H1 (cell line): Measurements from ENCODE around the gene PSMC2. TPM values are rescaled to one million over a fixed set of nuclear protein-coding genes. Genes with fewer than 3 reads are reported as not detected.

Experiments
- CTCF ChIA-PET: fragments of 300-600 bp; sonication (Branson Sonifier 250); formaldehyde crosslinking; loops from one replicate; lab custom pipeline; 2021; ENCODE audit not compliant: partially characterized antibody; lab: Charles Lee
- POLR2A ChIA-PET: fragments of 300-600 bp; sonication (Branson Sonifier 250); formaldehyde crosslinking; loops from one replicate; lab custom pipeline; 2021; ENCODE audit warnings: inconsistent platforms; ENCODE audit not compliant: partially characterized antibody; lab: Charles Lee
- DNase-seq, 2 experiments: peaks; one replicate each; pipeline versions ENCODE4 v3.0.0 to v3.0.0-alpha.2; 2010 to 2022; ENCODE audit warnings: low spot score in 2 of 2, low read depth in 1 of 2, mixed read lengths in 1 of 2
- FAIRE-seq: peaks from 2 replicates; lab custom pipeline; 2011; peaks lifted over from hg19 to GRCh38; lab: Jason Lieb, UNC
- H2AFZ ChIP-seq: 2 replicates; pipeline ENCODE4 v1.8.1; 2012; ENCODE audit warnings: low read length, inconsistent platforms
- H2AK5ac ChIP-seq: 2 replicates; pipeline ENCODE4 v1.6.1; 2013; ENCODE audit warnings: low read depth, low read length
- H2BK120ac ChIP-seq: replicated peaks from 2 replicates; pipeline ENCODE3; 2013; ENCODE audit warnings: low read depth, low read length, inconsistent platforms
- H2BK12ac ChIP-seq: 2 replicates; pipeline ENCODE4 v1.6.1; 2013; ENCODE audit warnings: low read depth, low read length
- H2BK15ac ChIP-seq: 2 replicates; pipeline ENCODE4 v1.6.1; 2013; ENCODE audit warnings: low read length
- H2BK20ac ChIP-seq: 2 replicates; pipeline ENCODE4 v1.6.1; 2013; ENCODE audit warnings: low read length
- H2BK5ac ChIP-seq: 2 replicates; pipeline ENCODE4 v1.6.1; 2013; ENCODE audit warnings: low read depth, low read length
- H3K14ac ChIP-seq: 2 replicates; pipeline ENCODE4 v1.6.1; 2013; ENCODE audit warnings: inconsistent platforms; ENCODE audit not compliant: insufficient read length
- H3K18ac ChIP-seq: 2 replicates; pipeline ENCODE4 v1.6.1; 2013; ENCODE audit warnings: low read length; ENCODE audit errors: extremely low read depth
- H3K23ac ChIP-seq: 2 replicates; pipeline ENCODE4 v1.6.1; 2013; ENCODE audit warnings: inconsistent platforms; ENCODE audit not compliant: insufficient read length
- H3K23me2 ChIP-seq: 2 replicates; pipeline ENCODE4 v1.6.1; 2013; ENCODE audit warnings: low read depth, low read length
- H3K27ac ChIP-seq: 2 replicates; pipeline ENCODE4 v1.6.1; 2011; ENCODE audit warnings: low read depth, low read length, inconsistent platforms
- H3K27me3 ChIP-seq, 4 experiments: replicated peaks in 1 of 4; 1 replicate in 1 of 4; 2 replicates in 3 of 4; pipeline versions ENCODE4 v1.6.1 to v1.8.1; 2011 to 2013; ENCODE audit warnings: low read length in 3 of 4, mild to moderate bottlenecking in 3 of 4, inconsistent platforms in 2 of 4, mixed read lengths in 2 of 4, moderate library complexity in 1 of 4; ENCODE audit not compliant: control insufficient read depth in 3 of 4, insufficient read depth in 3 of 4; ENCODE audit errors: extremely low read depth in 1 of 4
- H3K36me3 ChIP-seq, 4 experiments: 2 replicates each; pipeline versions ENCODE4 v1.6.1 to v1.8.1; 2011 to 2013; ENCODE audit warnings: mild to moderate bottlenecking in 4 of 4, low read length in 3 of 4, moderate library complexity in 2 of 4, control low read depth in 1 of 4, inconsistent platforms in 1 of 4; ENCODE audit not compliant: insufficient read depth in 4 of 4, control insufficient read depth in 2 of 4
- H3K4ac ChIP-seq: replicated peaks from 2 replicates; pipeline ENCODE3; 2013; ENCODE audit warnings: low read length, low read depth, mixed read lengths, inconsistent platforms; ENCODE audit not compliant: insufficient read length
- H3K4me1 ChIP-seq, 4 experiments: replicated peaks in 1 of 4; 1 replicate in 1 of 4; 2 replicates in 3 of 4; pipeline versions ENCODE4 v1.6.1 to v1.8.1; 2011 to 2013; ENCODE audit warnings: low read length in 3 of 4, inconsistent platforms in 2 of 4, mixed read lengths in 1 of 4; ENCODE audit not compliant: insufficient read depth in 4 of 4, control insufficient read depth in 3 of 4
- H3K4me2 ChIP-seq, 2 experiments: 2 replicates each; pipeline versions ENCODE4 v1.6.1 to v1.8.1; 2011 to 2013; ENCODE audit warnings: low read depth in 2 of 2, low read length in 2 of 2, control low read depth in 1 of 2, inconsistent platforms in 1 of 2, mild to moderate bottlenecking in 1 of 2; ENCODE audit not compliant: insufficient read depth in 1 of 2
- H3K4me3 ChIP-seq, 4 experiments: fragments of 200-600, 300-600 bp in 1 of 4; sonication (generic), shearing (Covaris generic), sonication (Bioruptor Twin) in 1 of 4; 2 replicates each; pipeline versions ENCODE4 v1.5.1 to v1.8.1; 2011 to 2016; ENCODE audit warnings: low read length in 4 of 4, low read depth in 3 of 4, control low read depth in 2 of 4, inconsistent platforms in 2 of 4, mild to moderate bottlenecking in 2 of 4, mixed read lengths in 1 of 4, moderate library complexity in 1 of 4; ENCODE audit not compliant: insufficient read depth in 2 of 4; ENCODE audit errors: extremely low read depth in 1 of 4
- H3K56ac ChIP-seq: replicated peaks from 2 replicates; pipeline ENCODE3; 2013; ENCODE audit warnings: low read depth, mild to moderate bottlenecking, mixed read lengths, low read length, inconsistent platforms; ENCODE audit not compliant: insufficient read length
- H3K79me1 ChIP-seq: 2 replicates; pipeline ENCODE4 v1.6.1; 2013; ENCODE audit warnings: low read depth, low read length, control low read depth
- H3K79me2 ChIP-seq, 2 experiments: 2 replicates each; pipeline versions ENCODE4 v1.6.1 to v1.8.1; 2012 to 2013; ENCODE audit warnings: low read length in 2 of 2, mild to moderate bottlenecking in 2 of 2, inconsistent platforms in 1 of 2; ENCODE audit not compliant: insufficient read depth in 2 of 2, control insufficient read depth in 1 of 2
- H3K9ac ChIP-seq, 4 experiments: replicated peaks in 1 of 4; 1 replicate in 1 of 4; 2 replicates in 3 of 4; pipeline versions ENCODE4 v1.6.1 to v1.8.1; 2011 to 2013; ENCODE audit warnings: low read depth in 3 of 4, low read length in 3 of 4, control low read depth in 2 of 4, mild to moderate bottlenecking in 2 of 4, moderate library complexity in 2 of 4, inconsistent platforms in 1 of 4; ENCODE audit errors: extremely low read depth in 1 of 4
- H3K9me3 ChIP-seq, 2 experiments: 2 replicates each; pipeline versions ENCODE4 v1.6.1 to v1.8.1; 2012 to 2013; ENCODE audit warnings: mild to moderate bottlenecking in 2 of 2, moderate library complexity in 2 of 2, control low read depth in 1 of 2, inconsistent platforms in 1 of 2, low read depth in 1 of 2, low read length in 1 of 2, mixed read lengths in 1 of 2; ENCODE audit not compliant: insufficient read depth in 2 of 2
- H4K20me1 ChIP-seq, 2 experiments: replicated peaks in 1 of 2; 2 replicates each; pipeline versions ENCODE3 to v1.8.1; 2011 to 2013; ENCODE audit warnings: inconsistent platforms in 2 of 2, low read length in 2 of 2, mild to moderate bottlenecking in 1 of 2; ENCODE audit not compliant: insufficient read depth in 2 of 2, control insufficient read depth in 1 of 2
- H4K5ac ChIP-seq: 2 replicates; pipeline ENCODE4 v1.6.1; 2013; ENCODE audit warnings: low read length, low read depth, mixed read lengths, inconsistent platforms; ENCODE audit not compliant: insufficient read length
- H4K8ac ChIP-seq: 2 replicates; pipeline ENCODE4 v1.8.0; 2013; ENCODE audit warnings: mild to moderate bottlenecking, moderate library complexity, low read length, inconsistent platforms; ENCODE audit not compliant: insufficient read depth; ENCODE audit errors: extremely low read depth
- H4K91ac ChIP-seq: replicated peaks from 2 replicates; pipeline ENCODE3; 2013; ENCODE audit warnings: low read length, mixed read lengths, inconsistent platforms; ENCODE audit not compliant: insufficient read length
- ASH2L ChIP-seq: fragments of 200-600, 300-600 bp; sonication (generic); IDR thresholded peaks from one replicate; pipeline ENCODE4 v1.7.1; 2017; ENCODE audit warnings: low read length
- CTBP2 ChIP-seq: IDR thresholded peaks from 2 replicates; pipeline ENCODE4 v1.7.0; 2011; ENCODE audit warnings: borderline replicate concordance, mild to moderate bottlenecking, moderate library complexity, mixed read lengths, low read length; ENCODE audit not compliant: insufficient read depth, insufficient read length
- SUZ12 ChIP-seq: fragments of 200-600 bp; sonication (generic); IDR thresholded peaks from 2 replicates; pipeline ENCODE4 v1.6.1; 2012; ENCODE audit warnings: mild to moderate bottlenecking, inconsistent platforms, low read length, moderate library complexity, mixed read lengths
- WGBS, 2 experiments: shearing (Covaris generic) in 1 of 2; methylation state at CpG; one replicate each; pipeline versions ENCODE4 v1.1.6 to v1.1.7; 2013 to 2015; ENCODE audit warnings: low lambda C conversion rate in 2 of 2, mixed read lengths in 2 of 2, inconsistent platforms in 1 of 2, low coverage in 1 of 2, missing lambda C conversion rate in 1 of 2; ENCODE audit not compliant: insufficient replicate concordance in 2 of 2, insufficient coverage in 1 of 2, insufficient read length in 1 of 2; ENCODE audit errors: extremely low coverage in 1 of 2, missing lambda C conversion rate in 1 of 2; 5-methylcytosine and 5-hydroxymethylcytosine counted together
- polyA plus RNA-seq, 7 experiments: library from polyadenylated mRNA; depleted of rRNA in 3 of 7; stranded (reverse) in 5 of 7; unstranded in 2 of 7; fragments of >200 nt in 5 of 7; fragments of 200-250 nt in 2 of 7; gene quantifications; 1 replicate in 5 of 7; 2 replicates in 1 of 7; 4 replicates in 1 of 7; pipeline versions ENCODE4 v1.2.1 to v1.2.3, GENCODE V29; 2011 to 2013; ENCODE audit warnings: missing spikeins in 2 of 7, mixed read lengths in 2 of 7
- total RNA-seq: library from RNA; stranded (reverse); fragmentation: NEBNext Ultra II Directional; extraction: Animal tissue kit (Norgen Biotek cat#: 25700); gene quantifications from 2 replicates; pipeline ENCODE4 v1.2.1, GENCODE V29; 2021

PSMC2 gene
- total and polyA plus RNA-seq, 2 of the 8 experiments (the other 6 are each of a cell fraction or from before 2014, with no cell fraction given): 80.9 to 141 TPM

- no peak overlapping the region for H2AK5ac ChIP-seq
- TF ChIP-seq SUZ12: no peak
- no peak for TF ChIP-seq CTBP2
- no peak for TF ChIP-seq ASH2L
- H3K79me1 ChIP-seq: no peaks in the 10 kb centered on the region
- H3K4me3 ChIP-seq: no peak overlapping the region
- no peak overlapping the region for H3K4ac ChIP-seq
- H2AFZ ChIP-seq: no peak overlapping the region
- no peak overlapping the region for H3K9ac ChIP-seq
- H3K4me1 ChIP-seq: no peaks in the 10 kb centered on the region
- no peak overlapping the region for H2BK5ac ChIP-seq
- H4K91ac ChIP-seq: no peak overlapping the region
- 84% methylated on average over 2 of the region's 2 CpGs; no CpG with 5 or more reads in 1 of the 2 experiments for WGBS, 2 experiments
- ChIA-PET CTCF (interaction anchor here (0.9 to 1.2 kb wide), 3 partner anchors 9 to 130 kb away, joined by 3 to 4 read pairs (median 4); no protein-coding TSS in a partner anchor), POLR2A (interaction anchor here (0.9 to 1.6 kb wide), 6 partner anchors 9 to 23 kb away, joined by 3 to 5 read pairs (median 5); no protein-coding TSS in a partner anchor)
- no peak overlapping the region for H2BK12ac ChIP-seq
- H3K79me2 ChIP-seq: no peaks in the 10 kb centered on the region
- no peaks in the 10 kb centered on the region for H3K23me2 ChIP-seq
- FAIRE-seq: no peak
- H3K18ac ChIP-seq: no peak overlapping the region
- no peak overlapping the region for H3K23ac ChIP-seq
- H2BK15ac ChIP-seq: no peak overlapping the region
- H2BK120ac ChIP-seq: no peak overlapping the region
- H3K27ac ChIP-seq: no peak overlapping the region
- no peak overlapping the region for H2BK20ac ChIP-seq
- DNase-seq: no peak
- H4K20me1 ChIP-seq: peaks cover 2 to 4% of the 10 kb centered on the region in 2 experiments
- H3K4me2 ChIP-seq: no peak overlapping the region
- no peak overlapping the region for H4K8ac ChIP-seq
- H4K5ac ChIP-seq: no peak overlapping the region
- no peaks in the 10 kb centered on the region for H3K27me3 ChIP-seq
- H3K56ac ChIP-seq: no peak overlapping the region
- H3K14ac ChIP-seq: no peak overlapping the region
- H3K9me3 ChIP-seq: no peaks in the 10 kb centered on the region
- H3K36me3 ChIP-seq: peaks cover 26 to 92% (median 75%) of the 10 kb centered on the region in 4 experiments
These were observed 31.0 kb upstream of the PSMC2 start for GRCh38 chr7:103316380-103316941.
